Adrenal gland (tissue), 12 donors: ENCODE data around the gene AP4E1. TPM values are rescaled to one million over a fixed set of nuclear protein-coding genes. Genes with fewer than 3 reads are reported as not detected.
"Not testable (repeated sequence)": the region's sequence is repeated elsewhere in the genome, so short reads cannot be mapped to it uniquely, and the experiment has no call there.

ENCODE experiments used
- DNase-seq, 7 donors: peaks; one replicate each; pipeline ENCODE4 v3.0.0-alpha.2; 2019 to 2020
- H3K27ac ChIP-seq, 5 donors: fragments of 200-600 bp; sonication (generic) in 4 of 5; 1 replicate in 3 of 5; 2 replicates in 2 of 5; pipeline versions ENCODE4 v1.5.1 to v1.8.0; 2016 to 2020; ENCODE audit warnings: mild to moderate bottlenecking in 1 of 5
- H3K27me3 ChIP-seq: fragments of 200-600 bp; 2 replicates; pipeline ENCODE4 v1.8.0; 2021
- H3K36me3 ChIP-seq, 2 donors: fragments of 200-600 bp; replicated peaks in 1 of 2; 1 replicate in 1 of 2; 2 replicates in 1 of 2; pipeline versions ENCODE4 v1.5.1 to v1.8.0; 2018 to 2022
- H3K4me1 ChIP-seq, 2 donors: fragments of 200-600 bp; replicated peaks in 1 of 2; 1 replicate in 1 of 2; 2 replicates in 1 of 2; pipeline versions ENCODE4 v1.5.1 to v1.8.0; 2018 to 2021
- H3K4me3 ChIP-seq, 4 donors: fragments of 200-600 bp; sonication (generic) in 3 of 4; one replicate each; pipeline ENCODE4 v1.5.1; 2016 to 2018
- H3K9me3 ChIP-seq, 3 donors: fragments of 200-600 bp; sonication (generic) in 1 of 3; replicated peaks in 1 of 3; 1 replicate in 2 of 3; 2 replicates in 1 of 3; pipeline versions ENCODE4 v1.5.1 to v1.8.0; 2016 to 2021
- POLR2A ChIP-seq, 2 donors: fragments of 450-650 bp; IDR thresholded peaks; one replicate each; pipeline ENCODE4 v1.6.1; 2017; ENCODE audit warnings: antibody characterized with exemption in 2 of 2, mild to moderate bottlenecking in 2 of 2, moderate library complexity in 1 of 2
- WGBS, 4 donors: extraction: QIAGEN DNeasy Blood & Tissue Kit in 2 of 4; methylation state at CpG; one replicate each; pipeline versions ENCODE4 v1.1.5 to v1.1.7; 2013 to 2017; 5-methylcytosine and 5-hydroxymethylcytosine counted together
- intact Hi-C, 2 donors: fragments of 100-400 bp; cut with DNase I; formaldehyde crosslinking; loops; one replicate each; pipeline versions ENCODE4 v1.14.1 to v1.15.0; 2022 to 2023
- polyA plus RNA-seq, 3 donors: library from polyadenylated mRNA; stranded (reverse); fragments of 200-250 nt in 2 of 3; fragments of 350-450 nt in 1 of 3; fragmentation: Illumina TruSeq in 1 of 3; extraction: RNeasy Lipid Tissue Mini Kit (QIAGEN cat#74804) in 1 of 3; gene quantifications; one replicate each; pipeline ENCODE4 v1.2.3, GENCODE V29; 2013 to 2014
- total RNA-seq, 9 donors: library from RNA; depleted of rRNA in 4 of 9; stranded (reverse); fragments of >200 nt in 4 of 9; fragments of 120-200 nt in 1 of 9; fragmentation: NEBNext Ultra II Directional in 1 of 9; extraction: Animal tissue kit (Norgen Biotek cat#: 25700) in 1 of 9; gene quantifications; one replicate each; pipeline versions ENCODE4 v1.1.0 to v1.2.4, GENCODE V29; 2013 to 2023
- TF ChIP-seq, protein P1 (sequence below), 6 experiments: fragments of 450-650 bp in 4 of 6; fragments of 200-600 bp in 2 of 6; sonication (generic) in 1 of 6; IDR thresholded peaks; 1 replicate in 5 of 6; 2 replicates in 1 of 6; pipeline versions ENCODE4 v1.5.1 to v1.8.0; 2016 to 2021; ENCODE audit warnings: antibody characterized with exemption in 6 of 6, mild to moderate bottlenecking in 2 of 6, moderate library complexity in 1 of 6
- donor health status: healthy with polysubstance abuse.
- donor health status: Bipolar disorder and iron deficiency.
- donor health status: DM: yes; HTN: yes; CAD: no.
- donor health status: DM: no; HTN: no; CAD: no.
- donor health status: DM: no; HTN: no; CAD: no.
- donor health status: DM: yes; HTN: yes; CAD: no.

Gene AP4E1
- total and polyA plus RNA-seq, 12 donors, result 2.0 to 23.0 (median 9.5) TPM

GRCh38 chr15:50905055-50905454, 3.4 kb upstream of the AP4E1 start:
- no peaks in the 10 kb centered on the region for H3K36me3 ChIP-seq
- H3K27me3 ChIP-seq, result no peaks in the 10 kb centered on the region
- WGBS, 4 donors, result 89 to 98% (median 95%) methylated on average over 4 of the region's 4 CpGs
- H3K4me3 ChIP-seq, result no peak overlapping the region
- H3K27ac ChIP-seq, result no peak overlapping the region
- intact Hi-C loops, result loop anchor here in 1 of 2 donors (10.0 kb wide), 1 partner anchor 230 kb away; no protein-coding TSS in a partner anchor
- no peak for DNase-seq
- H3K4me1 ChIP-seq, result peaks cover 10 to 19% of the 10 kb centered on the region in 2 donors
- H3K9me3 ChIP-seq, result no peaks in the 10 kb centered on the region
- no peak for TF ChIP-seq POLR2A (IDR thresholded peaks at IDR 0.05)
- TF ChIP-seq, protein P1, sequence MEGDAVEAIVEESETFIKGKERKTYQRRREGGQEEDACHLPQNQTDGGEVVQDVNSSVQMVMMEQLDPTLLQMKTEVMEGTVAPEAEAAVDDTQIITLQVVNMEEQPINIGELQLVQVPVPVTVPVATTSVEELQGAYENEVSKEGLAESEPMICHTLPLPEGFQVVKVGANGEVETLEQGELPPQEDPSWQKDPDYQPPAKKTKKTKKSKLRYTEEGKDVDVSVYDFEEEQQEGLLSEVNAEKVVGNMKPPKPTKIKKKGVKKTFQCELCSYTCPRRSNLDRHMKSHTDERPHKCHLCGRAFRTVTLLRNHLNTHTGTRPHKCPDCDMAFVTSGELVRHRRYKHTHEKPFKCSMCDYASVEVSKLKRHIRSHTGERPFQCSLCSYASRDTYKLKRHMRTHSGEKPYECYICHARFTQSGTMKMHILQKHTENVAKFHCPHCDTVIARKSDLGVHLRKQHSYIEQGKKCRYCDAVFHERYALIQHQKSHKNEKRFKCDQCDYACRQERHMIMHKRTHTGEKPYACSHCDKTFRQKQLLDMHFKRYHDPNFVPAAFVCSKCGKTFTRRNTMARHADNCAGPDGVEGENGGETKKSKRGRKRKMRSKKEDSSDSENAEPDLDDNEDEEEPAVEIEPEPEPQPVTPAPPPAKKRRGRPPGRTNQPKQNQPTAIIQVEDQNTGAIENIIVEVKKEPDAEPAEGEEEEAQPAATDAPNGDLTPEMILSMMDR (IDR thresholded peaks at IDR 0.05), result no peak

- intact Hi-C loops, result loop anchor here in 1 of 2 donors (10.0 kb wide), 1 partner anchor 232 kb away; no protein-coding TSS in a partner anchor
- no peak for TF ChIP-seq POLR2A (IDR thresholded peaks at IDR 0.05)
- TF ChIP-seq, protein P1 (IDR thresholded peaks at IDR 0.05), result no peak
- Histone ChIP-seq H3K27ac (peak overlapping the region in 3 of 5 donors; percentile 93 to 96 (median 95)), H3K9me3 (no peaks in the 10 kb centered on the region), H3K4me3 (peak overlapping the region in 2 of 4 donors; percentile 65 to 75), H3K36me3 (peaks cover 0 to 7% of the 10 kb centered on the region in 2 donors), H3K27me3 (no peaks in the 10 kb centered on the region), H3K4me1 (peaks cover 11 to 31% of the 10 kb centered on the region in 2 donors)
- 64 to 70% (median 66%) methylated on average over 16 of the region's 16 CpGs for WGBS, 4 donors
- no peak for DNase-seq
Measured at GRCh38 chr15:50906954-50907600, 1.4 kb upstream of the AP4E1 start.

DNA sequence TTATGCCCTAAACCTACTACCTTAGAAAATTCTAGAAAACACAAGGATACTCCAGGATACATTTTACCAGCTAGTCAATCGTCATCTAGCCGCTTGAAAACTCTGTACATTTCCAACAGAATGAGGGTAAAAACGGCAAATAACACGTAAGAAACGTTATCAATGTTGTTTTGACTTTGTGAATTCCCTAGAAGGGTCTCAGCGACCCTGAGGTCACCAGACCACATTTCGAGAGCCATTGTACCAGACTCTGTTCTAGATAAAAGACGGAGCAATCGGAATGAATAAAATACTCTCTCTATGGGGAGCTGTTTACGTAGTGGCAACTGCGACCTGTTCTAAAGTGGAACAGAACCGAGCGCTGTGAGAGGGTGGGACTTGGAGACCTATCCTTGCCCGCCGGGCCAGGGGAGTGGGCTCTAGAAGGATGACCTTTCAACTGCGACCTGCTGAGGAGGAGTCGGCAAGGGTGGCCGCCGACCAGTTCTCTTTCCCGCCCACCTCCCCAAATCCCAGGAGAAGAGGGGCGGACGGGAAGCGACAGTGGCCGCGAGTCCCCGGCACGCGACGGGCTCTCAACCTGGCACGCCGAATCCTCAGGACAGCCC, 778 bp upstream of the AP4E1 start:
- DNase-seq, result peak in 5 of 7 donors; percentile 41 to 68 (median 49)
- H3K4me1 ChIP-seq, result peaks cover 11 to 31% of the 10 kb centered on the region in 2 donors
- peak overlapping the region; percentile 65 to 100 (median 84) for H3K4me3 ChIP-seq
- H3K36me3 ChIP-seq, result peaks cover 0 to 12% of the 10 kb centered on the region in 2 donors
- no peaks in the 10 kb centered on the region for H3K9me3 ChIP-seq
- no peaks in the 10 kb centered on the region for H3K27me3 ChIP-seq
- TF ChIP-seq POLR2A (IDR thresholded peaks at IDR 0.05), result no peak
- intact Hi-C loops, result loop anchor here in 1 of 2 donors (10.0 kb wide), 1 partner anchor 233 kb away; no protein-coding TSS in a partner anchor
- peak overlapping the region; percentile 56 to 96 (median 93) for H3K27ac ChIP-seq
- 0 to 3% (median 1%) methylated on average over 13 to 31 of the region's 31 CpGs for WGBS, 4 donors

GRCh38 chr15:50909010-50909317, 481 bp downstream of the AP4E1 start:
- 0 to 2% (median 0%) methylated on average over 6 to 11 of the region's 11 CpGs for WGBS, 4 donors

DNA sequence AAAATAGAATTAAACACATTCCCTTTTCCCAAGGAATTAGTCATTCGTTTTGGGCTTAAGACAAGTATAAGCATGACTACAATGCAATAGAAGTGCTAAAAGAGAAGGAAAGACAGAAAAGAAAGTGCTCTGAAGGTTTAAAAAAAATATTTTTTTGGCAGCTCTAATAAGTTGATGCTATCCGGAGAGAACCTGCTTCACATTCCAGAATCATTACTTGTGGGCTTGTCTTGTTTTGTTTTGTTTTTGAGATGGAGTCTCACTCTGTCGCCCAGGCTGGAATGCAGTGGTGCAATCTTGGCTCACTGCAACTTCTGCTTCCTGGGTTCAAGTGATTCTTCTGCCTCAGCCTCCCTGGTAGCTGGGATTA, 1.9 kb downstream of the AP4E1 start:
- H3K27me3 ChIP-seq, H3K4me3 ChIP-seq, DNase-seq, H3K9me3 ChIP-seq, H3K27ac ChIP-seq, intact Hi-C loops: not testable (repeated sequence)
- WGBS, 4 donors, result 50 to 66% (median 58%) methylated on average over 3 of the region's 3 CpGs
- Histone ChIP-seq H3K36me3 (peaks cover 0 to 23% of the 10 kb centered on the region in 2 donors), H3K4me1 (peaks cover 11 to 31% of the 10 kb centered on the region in 2 donors)

More at GRCh38 chr15:50909010-50909317, 481 bp downstream of the AP4E1 start:
- H3K27me3 ChIP-seq, result no peaks in the 10 kb centered on the region
- H3K27ac ChIP-seq, result peak overlapping the region; percentile 56 to 96 (median 93)
- DNase-seq, result no peak
- peak overlapping the region; percentile 65 to 100 (median 84) for H3K4me3 ChIP-seq
- intact Hi-C loops, result loop anchor here in 1 of 2 donors (10.0 kb wide), 1 partner anchor 234 kb away; no protein-coding TSS in a partner anchor
- H3K4me1 ChIP-seq, result peaks cover 11 to 31% of the 10 kb centered on the region in 2 donors
- H3K9me3 ChIP-seq, result no peaks in the 10 kb centered on the region
- TF ChIP-seq POLR2A (IDR thresholded peaks at IDR 0.05), result no peak
- TF ChIP-seq, protein P1 (IDR thresholded peaks at IDR 0.05), result no peak
- peaks cover 0 to 20% of the 10 kb centered on the region in 2 donors for H3K36me3 ChIP-seq
